Measurements from ENCODE around the gene LRRC42.

Gene LRRC42

DNA sequence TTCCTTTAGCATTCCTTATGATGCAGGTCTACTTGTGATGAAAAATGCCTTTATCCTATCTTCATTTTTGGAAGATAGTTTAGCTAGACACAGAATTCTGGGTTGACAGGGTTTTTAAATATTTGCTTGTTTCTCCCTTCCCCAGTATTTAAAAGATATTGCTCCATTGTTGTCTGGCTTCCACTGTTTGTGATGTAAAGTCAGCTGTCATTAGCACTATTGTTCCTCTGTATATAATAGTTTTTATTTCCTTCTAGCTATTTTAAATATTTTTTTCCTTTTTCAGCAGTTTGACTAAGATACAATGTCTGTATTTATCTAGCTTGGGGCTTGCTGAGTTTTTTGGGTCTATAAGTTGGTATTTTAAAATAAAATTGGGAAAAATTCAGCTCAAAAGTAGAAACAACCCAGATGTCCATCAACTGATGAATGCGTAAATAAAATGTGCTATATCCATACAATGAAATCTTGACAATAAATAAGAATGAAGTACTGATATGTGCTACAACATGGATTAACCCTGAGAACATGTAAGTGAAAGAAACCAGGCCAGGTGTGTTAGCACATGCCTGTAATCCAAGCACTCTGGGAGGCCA is 11.9 kb upstream of the LRRC42 start:
- in situ Hi-C loops (cut with HindIII; ENCODE audit: low pct_ligation_motif_present, low sequenced_read_pairs): no loop called here
- TF ChIP-seq, protein P1, sequence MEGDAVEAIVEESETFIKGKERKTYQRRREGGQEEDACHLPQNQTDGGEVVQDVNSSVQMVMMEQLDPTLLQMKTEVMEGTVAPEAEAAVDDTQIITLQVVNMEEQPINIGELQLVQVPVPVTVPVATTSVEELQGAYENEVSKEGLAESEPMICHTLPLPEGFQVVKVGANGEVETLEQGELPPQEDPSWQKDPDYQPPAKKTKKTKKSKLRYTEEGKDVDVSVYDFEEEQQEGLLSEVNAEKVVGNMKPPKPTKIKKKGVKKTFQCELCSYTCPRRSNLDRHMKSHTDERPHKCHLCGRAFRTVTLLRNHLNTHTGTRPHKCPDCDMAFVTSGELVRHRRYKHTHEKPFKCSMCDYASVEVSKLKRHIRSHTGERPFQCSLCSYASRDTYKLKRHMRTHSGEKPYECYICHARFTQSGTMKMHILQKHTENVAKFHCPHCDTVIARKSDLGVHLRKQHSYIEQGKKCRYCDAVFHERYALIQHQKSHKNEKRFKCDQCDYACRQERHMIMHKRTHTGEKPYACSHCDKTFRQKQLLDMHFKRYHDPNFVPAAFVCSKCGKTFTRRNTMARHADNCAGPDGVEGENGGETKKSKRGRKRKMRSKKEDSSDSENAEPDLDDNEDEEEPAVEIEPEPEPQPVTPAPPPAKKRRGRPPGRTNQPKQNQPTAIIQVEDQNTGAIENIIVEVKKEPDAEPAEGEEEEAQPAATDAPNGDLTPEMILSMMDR (IDR thresholded peaks at IDR 0.05; ENCODE audit: low read depth, low read length, missing control alignments): no peak
- Histone ChIP-seq H3K27me3 (replicated peaks) (no peaks in the 10 kb centered on the region), H3K27ac (no peak overlapping the region), H3K4me3 (ENCODE audit: low read depth, low read length) (no peak overlapping the region), H3K36me3 (replicated peaks) (no peaks in the 10 kb centered on the region)
- DNase-seq: no peak

DNA sequence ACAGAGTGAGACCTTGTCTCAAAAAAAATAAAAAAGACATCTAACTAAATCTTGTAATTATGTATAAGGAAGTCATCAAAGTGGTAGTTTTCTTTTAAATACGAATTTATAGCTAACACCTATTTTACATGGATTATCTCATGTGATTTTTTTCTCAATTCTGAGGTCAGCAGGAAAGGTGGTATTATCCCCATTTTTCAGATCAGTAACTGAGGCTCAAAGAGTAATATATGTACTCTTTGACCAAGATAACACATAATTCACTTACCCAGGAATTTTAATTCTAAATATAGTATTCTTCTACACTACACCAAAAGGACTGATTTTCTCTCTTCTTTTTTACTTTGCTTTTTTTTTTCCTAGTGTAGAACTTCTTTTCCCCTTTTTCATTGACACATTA is 9.7 kb upstream of the LRRC42 start:
- no peaks in the 10 kb centered on the region for H3K27me3 ChIP-seq (replicated peaks)
- no peak overlapping the region for H3K4me3 ChIP-seq (ENCODE audit: low read depth, low read length)
- no peak for DNase-seq
- no peak overlapping the region for H3K27ac ChIP-seq
- no peaks in the 10 kb centered on the region for H3K36me3 ChIP-seq (replicated peaks)
- TF ChIP-seq, protein P1 (IDR thresholded peaks at IDR 0.05; ENCODE audit: low read depth, low read length, missing control alignments): no peak
- in situ Hi-C loops (cut with HindIII; ENCODE audit: low pct_ligation_motif_present, low sequenced_read_pairs): no loop called here

DNA sequence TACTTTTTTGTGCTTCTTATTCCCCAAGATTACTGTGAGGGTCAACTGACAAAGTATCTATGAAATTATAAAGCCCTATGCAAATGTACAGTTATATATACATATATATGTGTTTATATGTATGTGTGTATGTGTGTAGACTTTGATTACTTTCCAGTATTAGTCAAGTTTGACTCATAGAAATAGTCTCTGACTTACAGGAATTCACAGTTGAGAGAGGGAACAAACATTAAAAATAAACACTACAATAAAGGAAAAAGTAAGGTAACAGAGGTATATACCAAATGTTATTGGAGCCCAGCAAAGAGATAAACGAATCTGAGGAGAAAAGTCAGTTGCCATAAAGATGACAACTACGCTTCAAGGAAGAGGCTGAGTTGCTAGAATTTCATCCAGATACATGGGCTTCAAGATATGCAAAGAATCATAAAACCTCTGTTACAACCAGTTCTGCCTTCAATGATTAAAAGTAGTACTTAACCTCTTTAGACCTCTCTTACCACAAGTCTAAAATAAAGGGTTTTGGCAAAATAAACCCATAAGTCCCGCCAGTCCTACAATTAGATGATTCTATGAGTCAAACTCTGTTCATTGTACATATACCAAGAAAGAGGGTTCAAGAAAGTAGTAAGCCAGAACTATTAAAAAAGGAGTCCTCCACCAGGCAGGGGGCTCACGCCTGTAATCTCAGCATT is 7.9 kb upstream of the LRRC42 start:
- Histone ChIP-seq H3K27me3 (replicated peaks) (no peaks in the 10 kb centered on the region), H3K4me3 (ENCODE audit: low read depth, low read length) (no peak overlapping the region), H3K36me3 (replicated peaks) (no peaks in the 10 kb centered on the region), H3K27ac (no peak overlapping the region)
- in situ Hi-C loops (cut with HindIII; ENCODE audit: low pct_ligation_motif_present, low sequenced_read_pairs): no loop called here
- DNase-seq: no peak
- TF ChIP-seq, protein P1 (IDR thresholded peaks at IDR 0.05; ENCODE audit: low read depth, low read length, missing control alignments): no peak

DNA sequence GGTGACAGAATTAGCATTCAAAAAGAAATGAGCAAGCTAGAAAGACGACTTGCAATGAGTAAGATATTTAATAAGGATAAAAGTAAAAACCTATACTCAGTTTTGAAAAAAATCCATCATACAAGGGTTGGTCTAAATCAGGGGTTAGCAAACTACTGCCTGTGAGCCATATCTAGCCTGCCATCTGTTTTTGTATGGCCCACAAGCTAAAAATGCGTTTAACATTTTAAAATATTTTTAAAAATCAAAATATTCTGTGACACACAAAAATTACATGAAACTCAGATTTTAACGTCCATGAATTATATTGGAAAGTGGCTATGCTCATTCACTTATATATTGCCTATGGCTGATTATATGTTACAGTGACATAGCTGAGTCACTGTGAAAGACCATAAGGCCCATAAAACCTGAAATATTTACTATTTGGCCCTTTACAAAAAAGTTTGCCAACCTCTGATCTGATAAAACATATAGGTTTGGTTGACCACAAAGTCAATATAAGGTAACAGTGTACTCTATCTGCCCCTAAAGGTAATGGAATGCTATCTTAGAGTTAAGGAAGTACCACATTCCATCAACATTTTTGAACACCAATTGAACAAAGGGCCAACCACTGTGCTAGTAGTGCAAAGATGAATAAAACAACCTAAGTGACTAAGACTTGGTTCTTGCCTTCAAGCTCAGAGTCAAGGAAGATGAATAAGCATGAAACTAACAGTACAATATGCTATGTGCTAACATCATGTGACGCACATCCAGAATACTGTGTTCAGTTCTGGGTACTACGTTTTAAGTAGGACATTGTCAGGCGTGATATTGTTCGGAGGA is 3.8 kb upstream of the LRRC42 start:
- in situ Hi-C loops (cut with HindIII; ENCODE audit: low pct_ligation_motif_present, low sequenced_read_pairs): no loop called here
- Histone ChIP-seq H3K27me3 (replicated peaks) (no peaks in the 10 kb centered on the region), H3K36me3 (replicated peaks) (no peaks in the 10 kb centered on the region), H3K27ac (no peak overlapping the region), H3K4me3 (ENCODE audit: low read depth, low read length) (no peak overlapping the region)
- TF ChIP-seq, protein P1 (IDR thresholded peaks at IDR 0.05; ENCODE audit: low read depth, low read length, missing control alignments): no peak
- DNase-seq: no peak

DNA sequence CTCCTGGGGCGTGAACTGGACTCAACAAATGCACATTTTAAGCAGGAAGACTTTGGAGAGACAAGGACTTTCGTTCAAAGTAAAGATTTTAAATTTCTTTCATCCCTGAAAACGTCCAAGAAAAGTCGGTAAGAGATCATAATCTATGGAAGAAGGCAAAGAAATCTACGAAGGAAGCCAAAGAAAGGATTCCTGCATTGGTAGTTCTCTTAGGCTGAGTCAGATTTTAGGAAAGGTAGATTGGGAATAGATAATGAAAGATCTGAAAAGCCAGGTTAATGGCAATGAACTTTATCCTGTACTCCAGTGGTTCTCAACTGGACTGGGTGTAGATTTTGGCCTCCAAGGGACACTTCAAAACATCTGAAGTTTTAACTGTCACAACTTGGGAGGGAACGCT is 3.1 kb upstream of the LRRC42 start:
- H3K27ac ChIP-seq: no peak overlapping the region
- H3K36me3 ChIP-seq (replicated peaks): no peaks in the 10 kb centered on the region
- no peak for DNase-seq
- in situ Hi-C loops (cut with HindIII; ENCODE audit: low pct_ligation_motif_present, low sequenced_read_pairs): no loop called here
- TF ChIP-seq, protein P1 (IDR thresholded peaks at IDR 0.05; ENCODE audit: low read depth, low read length, missing control alignments): no peak
- no peak overlapping the region for H3K4me3 ChIP-seq (ENCODE audit: low read depth, low read length)
- H3K27me3 ChIP-seq (replicated peaks): no peaks in the 10 kb centered on the region

All from brain microvascular endothelial cell (primary cell).